Measurements from ENCODE around the gene PIANP. TPM values are rescaled to one million over a fixed set of nuclear protein-coding genes. Genes with fewer than 3 reads are reported as not detected.

PIANP gene
- total RNA-seq, 1 donor from 2014 or later = 0.32 TPM

DNA sequence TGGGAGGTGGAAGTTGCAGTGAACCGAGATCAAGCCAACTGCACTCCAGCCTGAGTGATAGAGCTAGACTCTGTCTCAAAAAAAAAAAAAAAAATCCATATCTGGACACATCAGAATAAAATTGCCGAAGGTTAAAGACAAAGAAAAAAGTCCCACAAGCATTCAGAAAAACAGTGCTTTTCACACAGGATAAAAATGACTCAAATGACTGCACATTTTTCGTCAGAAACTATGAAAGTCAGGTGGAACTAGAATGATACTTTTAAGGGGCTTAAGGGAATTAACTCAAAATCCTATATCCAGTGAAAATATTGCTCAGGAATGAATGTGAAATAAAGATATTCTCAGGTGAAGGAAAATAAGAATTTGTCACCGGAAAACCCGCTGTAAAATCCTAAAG lies 36.1 kb upstream of the PIANP start:
- Histone ChIP-seq H3K36me3 (no peaks in the 10 kb centered on the region), H4K20me1 (ENCODE audit: low read depth) (no peaks in the 10 kb centered on the region), H3K9ac (no peak overlapping the region), H3F3A (ENCODE audit: low read depth) (peaks cover 9% of the 10 kb centered on the region), H3K4me2 (no peak overlapping the region), H3K9me3 (ENCODE audit: low read depth) (no peaks in the 10 kb centered on the region), H3K27me3 (no peaks in the 10 kb centered on the region), H2AFZ (replicated peaks) (no peak overlapping the region), H3K4me1 (no peaks in the 10 kb centered on the region), H3K4me3 (no peak overlapping the region), H3K79me2 (ENCODE audit: low read depth) (no peaks in the 10 kb centered on the region), H3K27ac (no peak overlapping the region)
- DNase-seq (ENCODE audit: low spot score) = no peak
- Mint-ChIP-seq H3K4me3 (no peak overlapping the region), H3K36me3 (no peaks in the 10 kb centered on the region), H3K4me1 (peaks cover 8% of the 10 kb centered on the region), H3K27ac (no peak overlapping the region), H3K9me3 (no peaks in the 10 kb centered on the region), H3K27me3 (ENCODE audit: insufficient read depth, low read depth) (peaks cover 5% of the 10 kb centered on the region)
- TF ChIP-seq EZH2 (IDR thresholded peaks at IDR 0.05) (no peak), EZH2phosphoT487 (IDR thresholded peaks at IDR 0.05) (no peak)
- TF ChIP-seq, protein P1, sequence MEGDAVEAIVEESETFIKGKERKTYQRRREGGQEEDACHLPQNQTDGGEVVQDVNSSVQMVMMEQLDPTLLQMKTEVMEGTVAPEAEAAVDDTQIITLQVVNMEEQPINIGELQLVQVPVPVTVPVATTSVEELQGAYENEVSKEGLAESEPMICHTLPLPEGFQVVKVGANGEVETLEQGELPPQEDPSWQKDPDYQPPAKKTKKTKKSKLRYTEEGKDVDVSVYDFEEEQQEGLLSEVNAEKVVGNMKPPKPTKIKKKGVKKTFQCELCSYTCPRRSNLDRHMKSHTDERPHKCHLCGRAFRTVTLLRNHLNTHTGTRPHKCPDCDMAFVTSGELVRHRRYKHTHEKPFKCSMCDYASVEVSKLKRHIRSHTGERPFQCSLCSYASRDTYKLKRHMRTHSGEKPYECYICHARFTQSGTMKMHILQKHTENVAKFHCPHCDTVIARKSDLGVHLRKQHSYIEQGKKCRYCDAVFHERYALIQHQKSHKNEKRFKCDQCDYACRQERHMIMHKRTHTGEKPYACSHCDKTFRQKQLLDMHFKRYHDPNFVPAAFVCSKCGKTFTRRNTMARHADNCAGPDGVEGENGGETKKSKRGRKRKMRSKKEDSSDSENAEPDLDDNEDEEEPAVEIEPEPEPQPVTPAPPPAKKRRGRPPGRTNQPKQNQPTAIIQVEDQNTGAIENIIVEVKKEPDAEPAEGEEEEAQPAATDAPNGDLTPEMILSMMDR (IDR thresholded peaks at IDR 0.05) = no peak

DNA sequence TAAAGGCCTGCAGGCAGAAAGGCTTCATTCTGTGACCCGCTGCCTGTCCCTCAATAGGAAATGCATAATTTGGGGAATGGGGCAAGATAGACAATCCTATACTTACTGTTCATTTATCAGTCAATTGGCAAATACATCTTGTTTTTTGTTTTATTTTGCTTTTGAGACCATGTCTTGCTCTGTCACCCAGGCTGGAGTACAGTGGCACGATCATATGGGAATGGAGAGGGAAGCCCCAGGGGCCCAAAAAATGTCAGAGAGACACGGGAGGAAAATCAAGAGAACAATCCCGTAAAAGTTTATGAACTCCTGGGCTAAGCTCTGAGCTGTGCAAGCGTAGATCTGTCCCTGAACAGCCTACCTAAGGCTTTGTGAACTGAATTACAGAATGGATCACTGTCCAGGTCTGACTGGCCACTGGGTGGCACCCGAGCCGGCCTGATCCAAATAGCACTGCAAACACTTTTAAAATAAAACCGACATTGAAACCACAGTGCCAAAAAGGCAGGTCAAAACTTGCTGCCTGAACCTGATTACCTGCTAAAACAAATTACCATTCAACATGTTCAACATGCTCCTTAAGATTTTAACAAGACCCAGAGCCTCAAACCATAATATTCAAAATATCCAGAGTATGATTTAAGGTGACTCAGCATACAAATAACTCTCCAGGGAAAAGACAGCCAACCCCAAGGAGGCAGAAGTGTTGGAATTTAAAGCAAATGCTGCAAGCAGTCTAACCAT lies 35.0 kb upstream of the PIANP start:
- Mint-ChIP-seq H3K27me3 (ENCODE audit: insufficient read depth, low read depth) (peaks cover 5% of the 10 kb centered on the region), H3K4me1 (peaks cover 5% of the 10 kb centered on the region), H3K9me3 (no peaks in the 10 kb centered on the region)

DNA sequence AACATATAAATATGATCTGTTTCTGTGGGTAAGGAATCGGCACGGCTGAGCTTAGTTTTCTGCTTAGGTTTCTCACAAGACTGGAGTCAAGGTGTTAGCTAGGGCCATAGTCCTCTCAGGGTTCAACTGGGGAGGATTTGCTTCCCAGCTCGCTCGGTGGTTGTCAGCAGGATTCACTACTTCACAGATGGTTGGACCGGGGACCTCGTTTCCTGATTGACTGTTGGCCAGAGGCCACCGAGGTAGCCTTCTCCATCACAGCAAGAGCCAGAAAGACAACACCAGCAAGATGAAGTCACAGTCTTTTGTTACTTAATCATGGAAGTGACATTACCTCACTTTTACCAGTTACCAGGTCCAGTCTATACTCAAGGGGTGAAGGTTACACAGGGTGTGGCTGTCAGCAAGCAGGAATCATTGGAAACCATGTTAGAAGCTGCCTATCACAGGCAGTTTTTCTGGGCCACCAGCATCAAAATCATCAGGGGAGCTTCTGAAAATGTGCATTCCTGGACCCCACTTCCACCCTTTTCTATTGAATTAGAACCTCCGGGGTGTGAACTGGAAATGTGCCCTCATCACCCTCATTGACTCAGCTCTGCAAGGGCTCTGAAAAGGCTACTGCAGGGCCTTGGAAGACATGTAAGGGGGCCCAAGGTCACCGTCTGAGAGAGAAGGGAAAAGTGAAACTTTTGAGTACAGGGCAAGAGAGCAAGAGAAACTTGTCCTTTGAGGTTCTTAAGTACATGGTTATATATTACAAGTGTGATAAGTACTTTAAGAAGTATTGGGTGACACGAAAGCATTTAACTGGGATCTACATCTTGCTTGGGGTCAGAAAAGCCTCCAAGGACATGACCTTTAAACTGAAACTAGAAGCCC lies 34.1 kb upstream of the PIANP start:
- no peak overlapping the region for H3K4me2 ChIP-seq
- no peak overlapping the region for H3K9ac ChIP-seq
- H2AFZ ChIP-seq (replicated peaks) = no peak overlapping the region
- Mint-ChIP-seq H3K27ac (no peak overlapping the region), H3K4me3 (no peak overlapping the region), H3K36me3 (peaks cover 11% of the 10 kb centered on the region), H3K4me1 (peaks cover 5% of the 10 kb centered on the region), H3K9me3 (no peaks in the 10 kb centered on the region), H3K27me3 (ENCODE audit: insufficient read depth, low read depth) (peaks cover 5% of the 10 kb centered on the region)
- no peak for DNase-seq (ENCODE audit: low spot score)
- H3F3A ChIP-seq (ENCODE audit: low read depth) = peaks cover 9% of the 10 kb centered on the region
- H3K4me1 ChIP-seq = no peaks in the 10 kb centered on the region
- no peaks in the 10 kb centered on the region for H4K20me1 ChIP-seq (ENCODE audit: low read depth)
- no peaks in the 10 kb centered on the region for H3K36me3 ChIP-seq
- TF ChIP-seq EZH2 (IDR thresholded peaks at IDR 0.05) = no peak
- TF ChIP-seq, protein P1 (IDR thresholded peaks at IDR 0.05) = no peak
- H3K4me3 ChIP-seq = no peak overlapping the region
- H3K27me3 ChIP-seq = no peaks in the 10 kb centered on the region
- no peak overlapping the region for H3K27ac ChIP-seq
- H3K79me2 ChIP-seq (ENCODE audit: low read depth) = no peaks in the 10 kb centered on the region
- H3K9me3 ChIP-seq (ENCODE audit: low read depth) = no peaks in the 10 kb centered on the region

More for the DNA sequence above, 35.0 kb upstream of the PIANP start:
- TF ChIP-seq EZH2phosphoT487 (IDR thresholded peaks at IDR 0.05) (no peak), EZH2 (IDR thresholded peaks at IDR 0.05) (no peak)
- TF ChIP-seq, protein P1 (IDR thresholded peaks at IDR 0.05) = peak; percentile 75
- Histone ChIP-seq H3K9me3 (ENCODE audit: low read depth) (no peaks in the 10 kb centered on the region), H3K4me2 (no peak overlapping the region), H2AFZ (replicated peaks) (no peak overlapping the region), H3K9ac (no peak overlapping the region), H3K27me3 (no peaks in the 10 kb centered on the region), H4K20me1 (ENCODE audit: low read depth) (no peaks in the 10 kb centered on the region), H3K79me2 (ENCODE audit: low read depth) (no peaks in the 10 kb centered on the region), H3K4me1 (no peaks in the 10 kb centered on the region), H3K27ac (no peak overlapping the region), H3F3A (ENCODE audit: low read depth) (peaks cover 9% of the 10 kb centered on the region), H3K36me3 (no peaks in the 10 kb centered on the region), H3K4me3 (no peak overlapping the region)
- Mint-ChIP-seq H3K4me3 (no peak overlapping the region), H3K36me3 (peaks cover 5% of the 10 kb centered on the region), H3K27ac (peak overlapping the region; percentile 42)
- DNase-seq (ENCODE audit: low spot score) = peak; percentile 74

Measured in neural progenitor cell (in vitro differentiated cells).